EL (cell line): ENCODE measurements around the gene ZNF615.
A peak's percentile ranks its signal among the peaks of the same experiment; 100 is the strongest.
"Not testable (repeated sequence)": the region's sequence is repeated elsewhere in the genome, so short reads cannot be mapped to it uniquely, and the experiment has no call there.

ENCODE experiments used
- DNase-seq: peaks from one replicate; pipeline ENCODE4 v3.0.0-alpha.2; 2016

Gene ZNF615

DNA sequence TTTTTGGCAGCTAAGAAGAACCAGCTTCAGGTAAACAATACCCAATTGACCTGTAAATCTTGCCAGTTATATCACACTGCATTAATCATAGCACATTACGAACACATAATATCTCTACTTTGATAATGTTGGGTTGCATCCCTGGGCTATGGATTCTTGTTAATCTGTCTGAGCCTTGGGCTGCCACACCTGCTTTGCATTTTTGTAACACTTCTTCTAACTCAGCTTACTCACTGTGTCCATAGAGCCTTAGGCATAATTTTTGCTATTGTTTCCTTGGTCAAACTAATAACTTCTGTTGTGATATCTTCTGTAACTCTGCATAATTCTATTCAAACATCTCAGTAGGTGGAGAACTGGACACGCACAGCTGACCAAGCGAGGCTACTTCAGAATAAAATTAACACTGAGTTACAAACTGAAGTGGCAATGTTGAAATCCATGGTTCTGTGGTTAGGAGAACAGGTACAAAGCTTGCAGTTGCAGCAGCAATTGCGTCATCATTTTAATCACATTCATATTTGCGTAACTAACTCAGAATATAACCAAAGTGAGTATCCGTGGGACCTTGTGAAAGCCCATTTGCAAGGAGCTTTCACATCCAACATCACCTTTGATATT, 27.8 kb downstream of the ZNF615 start:
- DNase-seq = no peak

- DNase-seq = no peak
Measured at GRCh38 chr19:51978882-51979281, 29.1 kb downstream of the ZNF615 start.

DNA sequence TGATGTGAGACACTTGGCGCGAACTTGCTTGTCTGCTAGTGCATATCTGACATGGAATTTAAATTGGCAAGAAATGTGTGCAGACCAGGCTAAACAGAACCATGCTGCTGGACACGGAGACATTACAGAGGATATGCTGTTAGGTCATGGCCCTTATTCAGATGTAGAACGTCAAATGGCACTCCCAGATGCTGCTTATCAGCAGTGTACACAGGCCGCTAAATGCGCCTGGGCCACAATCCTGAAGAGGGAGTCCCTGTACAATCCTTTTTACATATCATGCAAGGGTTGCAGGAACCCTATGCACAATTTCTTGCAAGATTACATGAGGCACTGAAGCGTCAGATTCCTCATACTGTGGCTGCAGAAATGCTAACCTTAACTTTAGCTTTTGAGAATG, 30.7 kb downstream of the ZNF615 start:
- no peak for DNase-seq

- DNase-seq = no peak
Measured at GRCh38 chr19:51976852-51977251, 31.2 kb downstream of the ZNF615 start.

- DNase-seq = not testable (repeated sequence)
Measured at GRCh38 chr19:51975787-51976186, 32.2 kb downstream of the ZNF615 start.

DNA sequence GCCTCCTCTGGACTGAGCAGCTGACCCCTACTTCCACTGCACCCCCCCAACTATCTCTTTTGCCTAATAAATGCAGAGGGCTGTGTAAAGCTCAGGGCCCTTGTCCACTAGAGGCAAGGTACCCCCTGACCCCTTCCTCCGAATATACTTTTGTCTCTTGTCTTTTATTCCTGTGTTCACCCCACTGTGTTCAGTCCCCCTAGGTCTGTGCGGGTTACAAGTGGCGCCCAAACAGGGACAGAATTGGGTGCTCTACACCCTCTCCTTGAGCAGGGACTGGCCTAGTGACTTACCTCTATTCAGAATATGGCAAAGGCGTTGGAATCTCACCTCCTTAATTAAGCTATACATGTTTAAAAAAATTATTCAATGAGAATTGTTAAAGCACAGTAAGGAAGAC, 36.4 kb downstream of the ZNF615 start:
- DNase-seq = no peak

- no peak for DNase-seq
Measured at GRCh38 chr19:51970718-51971117, 37.3 kb downstream of the ZNF615 start.

DNA sequence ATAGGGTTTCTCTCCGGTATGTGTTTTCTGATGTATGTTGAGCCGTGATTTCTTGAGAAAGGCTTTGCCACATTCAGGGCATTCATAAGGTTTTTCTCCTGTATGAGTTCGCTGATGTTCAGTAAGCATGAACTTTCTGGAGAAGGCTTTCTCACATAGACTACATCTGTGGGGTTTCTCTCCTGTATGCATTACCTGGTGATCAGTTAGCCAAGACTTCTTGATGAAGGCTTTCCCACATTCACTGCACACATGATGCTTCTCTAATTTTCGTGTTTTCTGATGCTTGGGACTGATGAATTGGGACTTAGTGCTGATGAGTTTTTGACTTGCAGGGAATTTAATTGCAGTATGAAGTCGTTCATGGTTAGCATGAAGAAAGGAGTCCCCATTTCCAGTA, 42.4 kb downstream of the ZNF615 start:
- DNase-seq = no peak

GRCh38 chr19:51960621-51961233, 47.3 kb downstream of the ZNF615 start:
- DNase-seq = not testable (repeated sequence)

GRCh38 chr19:51959791-51960190, 48.2 kb downstream of the ZNF615 start:
- DNase-seq = no peak

- not testable (repeated sequence) for DNase-seq
Measured at GRCh38 chr19:51957846-51958245, 50.2 kb downstream of the ZNF615 start.

GRCh38 chr19:51948975-51949374, 59.0 kb downstream of the ZNF615 start:
- peak; percentile 8 for DNase-seq

DNA sequence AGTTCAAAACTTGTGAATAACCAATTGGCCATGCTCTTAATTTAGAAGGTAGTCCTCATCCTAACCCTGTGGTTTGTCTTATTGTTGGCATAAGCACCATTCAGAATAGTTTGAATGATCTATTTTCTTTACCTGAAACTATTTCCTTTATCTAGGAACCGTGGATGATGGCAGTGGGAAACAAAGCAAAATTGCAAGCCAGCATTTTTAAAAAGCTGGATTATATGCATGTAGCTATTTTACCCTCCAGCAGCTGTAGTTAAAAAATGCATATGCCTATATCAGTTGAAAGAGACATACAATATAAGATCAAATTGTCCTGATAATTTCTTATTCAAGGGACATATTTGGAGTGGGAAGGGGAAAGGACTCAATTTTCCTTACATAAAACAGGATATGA, 61.4 kb downstream of the ZNF615 start:
- DNase-seq = no peak

- no peak for DNase-seq
Measured at GRCh38 chr19:51944798-51945552, 63.0 kb downstream of the ZNF615 start.
